ENCODE data around the gene TSPO2. TPM values are rescaled to one million over a fixed set of nuclear protein-coding genes. Genes with fewer than 3 reads are reported as not detected.

The TSPO2 gene
- total and polyA plus RNA-seq, 2 of the 8 experiments (the other 6 are each of a cell fraction or from before 2014, with no cell fraction given): not detected

- H2BK15ac ChIP-seq (ENCODE audit: low read length): no peak overlapping the region
- H3K23ac ChIP-seq (ENCODE audit: insufficient read length): no peak overlapping the region
- H4K8ac ChIP-seq (ENCODE audit: extremely low read depth, insufficient read depth, low read length): no peak overlapping the region
- H3K4ac ChIP-seq (replicated peaks; ENCODE audit: insufficient read length, low read depth, low read length): no peak overlapping the region
- no peak overlapping the region for H2BK5ac ChIP-seq (ENCODE audit: low read depth, low read length)
- no peak overlapping the region for H2AK5ac ChIP-seq (ENCODE audit: low read depth, low read length)
- DNase-seq (ENCODE audit: low read depth in 1 of 2, low spot score in 2 of 2) (no peak), FAIRE-seq (no peak)
- H3K18ac ChIP-seq (ENCODE audit: extremely low read depth, low read length): no peak overlapping the region
- peaks cover 41 to 92% of the 10 kb centered on the region in 2 experiments for H3K79me2 ChIP-seq (ENCODE audit: control insufficient read depth in 1 of 2, insufficient read depth in 2 of 2, low read length in 2 of 2)
- H3K27ac ChIP-seq (ENCODE audit: low read depth, low read length): no peak overlapping the region
- H4K5ac ChIP-seq (ENCODE audit: insufficient read length, low read depth, low read length): no peak overlapping the region
- ChIA-PET POLR2A (ENCODE audit: partially characterized antibody) (no interaction called here), CTCF (ENCODE audit: partially characterized antibody) (no interaction called here)
- H3K14ac ChIP-seq (ENCODE audit: insufficient read length): no peak overlapping the region
- no peak overlapping the region for H4K91ac ChIP-seq (replicated peaks; ENCODE audit: insufficient read length, low read length)
- peaks cover 3 to 11% of the 10 kb centered on the region in 2 experiments for H4K20me1 ChIP-seq (replicated peaks in 1 of 2; ENCODE audit: control insufficient read depth in 1 of 2, insufficient read depth in 2 of 2, low read length in 2 of 2)
- no peak overlapping the region for H2BK120ac ChIP-seq (replicated peaks; ENCODE audit: low read depth, low read length)
- H3K4me1 ChIP-seq (replicated peaks in 1 of 4; ENCODE audit: control insufficient read depth in 3 of 4, insufficient read depth in 4 of 4, low read length in 3 of 4): peaks cover 0 to 5% (median 2%) of the 10 kb centered on the region in 4 experiments; a peak in 3 of 7 replicates
- no peaks in the 10 kb centered on the region for H3K9me3 ChIP-seq (ENCODE audit: insufficient read depth in 2 of 2, low read depth in 1 of 2, low read length in 1 of 2)
- H3K9ac ChIP-seq (replicated peaks in 1 of 4; ENCODE audit: extremely low read depth in 1 of 4, low read depth in 3 of 4, low read length in 3 of 4): no peak overlapping the region
- 95% methylated on average over 3 of the region's 3 CpGs; no CpG with 5 or more reads in 1 of the 2 experiments for WGBS, 2 experiments (ENCODE audit: extremely low coverage in 1 of 2, insufficient coverage in 1 of 2, insufficient read length in 1 of 2, insufficient replicate concordance in 2 of 2, low coverage in 1 of 2, low lambda C conversion rate in 2 of 2, missing lambda C conversion rate in 1 of 2)
- H3K23me2 ChIP-seq (ENCODE audit: low read depth, low read length): peaks cover 6% of the 10 kb centered on the region
- H3K79me1 ChIP-seq (ENCODE audit: low read depth, low read length): no peaks in the 10 kb centered on the region; the same call in 1 of the 2 replicates
- H3K27me3 ChIP-seq (replicated peaks in 1 of 4; ENCODE audit: control insufficient read depth in 3 of 4, extremely low read depth in 1 of 4, insufficient read depth in 3 of 4, low read length in 3 of 4): no peaks in the 10 kb centered on the region
- H2BK20ac ChIP-seq (ENCODE audit: low read length): no peak overlapping the region
- H3K4me3 ChIP-seq (ENCODE audit: extremely low read depth in 1 of 4, insufficient read depth in 2 of 4, low read depth in 3 of 4, low read length in 4 of 4): no peak overlapping the region
- H3K4me2 ChIP-seq (ENCODE audit: insufficient read depth in 1 of 2, low read depth in 2 of 2, low read length in 2 of 2): no peak overlapping the region
- H3K36me3 ChIP-seq (ENCODE audit: control insufficient read depth in 2 of 4, insufficient read depth in 4 of 4, low read length in 3 of 4): peaks cover 10 to 38% (median 26%) of the 10 kb centered on the region in 4 experiments
- H2BK12ac ChIP-seq (ENCODE audit: low read depth, low read length): no peak overlapping the region
- no peak overlapping the region for H2AFZ ChIP-seq (ENCODE audit: low read length)
- no peak overlapping the region for H3K56ac ChIP-seq (replicated peaks; ENCODE audit: insufficient read length, low read depth, low read length)
- TF ChIP-seq POLR2A (IDR thresholded peaks at IDR 0.05; ENCODE audit: control extremely low read depth in 1 of 2, low read depth in 2 of 2, low read length in 2 of 2) (no peak), PHF8 (conservative IDR thresholded peaks at IDR 0.05; ENCODE audit: low read depth, low read length) (no peak), CTBP2 (IDR thresholded peaks at IDR 0.05; ENCODE audit: borderline replicate concordance, insufficient read depth, insufficient read length, low read length) (no peak), SIX5 (IDR thresholded peaks at IDR 0.05; ENCODE audit: low read depth, low read length) (no peak), SRF (IDR thresholded peaks at IDR 0.05; ENCODE audit: low read depth, low read length) (no peak), CTCF (IDR thresholded peaks at IDR 0.05; ENCODE audit: control extremely low read depth in 1 of 3, insufficient read depth in 1 of 3, low read depth in 1 of 3, low read length in 3 of 3) (no peak), BACH1 (IDR thresholded peaks at IDR 0.05; ENCODE audit: low read length) (no peak), BRCA1 (IDR thresholded peaks at IDR 0.05; ENCODE audit: low read depth, low read length) (no peak), EZH2 (IDR thresholded peaks at IDR 0.05; ENCODE audit: low read depth, low read length, severe bottlenecking) (no peak), ZNF274 (IDR thresholded peaks at IDR 0.05; ENCODE audit: borderline replicate concordance, extremely low read depth, low read length) (no peak), FOSL1 (IDR thresholded peaks at IDR 0.05; ENCODE audit: insufficient read depth, low read depth, low read length) (no peak), SP2 (IDR thresholded peaks at IDR 0.05; ENCODE audit: low read length) (no peak)
Measured at GRCh38 chr6:41078101-41078500, 35.8 kb downstream of the TSPO2 start.

Data from H1 (cell line).